IPS-20b (cell line): Measurements from ENCODE around the gene CDH13.

Experiments used
- H3K27ac ChIP-seq: one replicate; pipeline ENCODE4 v1.5.1; 2013; ENCODE audit warnings: low read length
- H3K27me3 ChIP-seq: 2 replicates; pipeline ENCODE4 v1.6.1; 2013; ENCODE audit warnings: mild to moderate bottlenecking, low read length, inconsistent platforms; ENCODE audit not compliant: insufficient read depth
- H3K36me3 ChIP-seq: 2 replicates; pipeline ENCODE4 v1.6.1; 2013; ENCODE audit warnings: low read depth, mild to moderate bottlenecking, inconsistent platforms, low read length, moderate library complexity; ENCODE audit not compliant: insufficient read depth
- H3K4me1 ChIP-seq: 2 replicates; pipeline ENCODE4 v1.6.1; 2013; ENCODE audit warnings: mild to moderate bottlenecking, control low read depth, inconsistent platforms, low read length, moderate library complexity; ENCODE audit not compliant: insufficient read depth
- H3K4me3 ChIP-seq: 2 replicates; pipeline ENCODE4 v1.5.1; 2013; ENCODE audit warnings: mild to moderate bottlenecking, low read length, inconsistent platforms
- H3K9ac ChIP-seq: 2 replicates; pipeline ENCODE4 v1.6.1; 2013; ENCODE audit warnings: low read depth, mild to moderate bottlenecking, inconsistent platforms, low read length, moderate library complexity
- H3K9me3 ChIP-seq: 2 replicates; pipeline ENCODE4 v1.6.1; 2013; ENCODE audit warnings: mild to moderate bottlenecking, low read depth, low read length, inconsistent platforms; ENCODE audit not compliant: insufficient read depth

CDH13 gene

GRCh38 chr16:83458612-83459011 is 831.8 kb downstream of the CDH13 start:
- no peaks in the 10 kb centered on the region for H3K36me3 ChIP-seq
- no peak overlapping the region for H3K4me3 ChIP-seq

DNA sequence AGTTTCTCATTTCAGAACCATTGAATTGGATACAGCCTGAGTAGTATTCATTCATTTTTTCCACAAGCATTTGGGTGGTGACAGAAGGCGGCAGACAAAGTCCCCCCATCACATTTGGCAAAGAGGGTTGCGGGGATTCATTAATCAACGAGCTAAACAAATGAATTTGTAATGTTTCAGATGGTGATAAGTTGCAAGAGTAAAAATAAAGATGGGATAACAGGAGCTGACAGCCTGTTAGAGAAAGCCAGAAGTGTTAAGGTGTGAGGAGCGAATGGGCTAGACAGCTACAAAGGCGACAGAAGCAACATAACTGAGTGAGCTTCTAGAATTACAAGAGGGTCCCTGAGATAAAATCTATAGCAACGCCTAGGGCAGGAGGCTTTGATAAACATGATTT is 838.2 kb downstream of the CDH13 start:
- Histone ChIP-seq H3K9me3 (no peaks in the 10 kb centered on the region), H3K27me3 (no peaks in the 10 kb centered on the region), H3K4me3 (no peak overlapping the region), H3K9ac (no peak overlapping the region), H3K4me1 (no peaks in the 10 kb centered on the region), H3K36me3 (no peaks in the 10 kb centered on the region), H3K27ac (no peak overlapping the region)

More at GRCh38 chr16:83458612-83459011, 831.8 kb downstream of the CDH13 start:
- Histone ChIP-seq H3K27me3 (no peaks in the 10 kb centered on the region), H3K9me3 (no peaks in the 10 kb centered on the region), H3K27ac (no peak overlapping the region), H3K4me1 (no peaks in the 10 kb centered on the region), H3K9ac (no peak overlapping the region)

DNA sequence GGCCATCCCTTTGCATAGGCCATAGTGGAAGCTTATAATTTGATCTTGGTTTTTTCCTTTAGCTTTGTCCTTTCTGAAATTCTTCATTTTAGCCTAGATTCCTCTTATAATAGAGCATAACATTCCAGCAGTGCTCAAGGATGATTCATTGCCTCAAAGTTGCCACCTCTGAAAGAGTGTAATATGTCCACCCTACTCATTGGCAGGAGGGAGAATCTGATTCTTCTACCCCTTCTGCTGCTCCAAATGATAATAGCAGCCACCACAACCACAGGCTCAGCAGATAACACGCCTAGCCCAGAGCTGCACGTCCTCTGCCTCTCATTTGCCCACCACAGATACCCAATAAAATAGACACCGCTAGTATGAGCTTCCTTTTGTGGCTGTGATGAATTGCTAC is 843.6 kb downstream of the CDH13 start:
- Histone ChIP-seq H3K27me3 (no peaks in the 10 kb centered on the region), H3K9me3 (no peaks in the 10 kb centered on the region)

GRCh38 chr16:83472776-83473501 is 846.2 kb downstream of the CDH13 start:
- Histone ChIP-seq H3K4me3 (no peak overlapping the region), H3K27me3 (no peaks in the 10 kb centered on the region), H3K9ac (no peak overlapping the region), H3K36me3 (no peaks in the 10 kb centered on the region), H3K4me1 (no peaks in the 10 kb centered on the region), H3K27ac (no peak overlapping the region), H3K9me3 (no peaks in the 10 kb centered on the region)

More for the DNA sequence above, 843.6 kb downstream of the CDH13 start:
- no peak overlapping the region for H3K4me3 ChIP-seq
- no peak overlapping the region for H3K27ac ChIP-seq
- H3K36me3 ChIP-seq = no peaks in the 10 kb centered on the region
- no peaks in the 10 kb centered on the region for H3K4me1 ChIP-seq
- no peak overlapping the region for H3K9ac ChIP-seq

- no peak overlapping the region for H3K9ac ChIP-seq
- no peaks in the 10 kb centered on the region for H3K27me3 ChIP-seq
- H3K9me3 ChIP-seq = no peaks in the 10 kb centered on the region
- no peak overlapping the region for H3K4me3 ChIP-seq
- H3K4me1 ChIP-seq = no peaks in the 10 kb centered on the region
- no peaks in the 10 kb centered on the region for H3K36me3 ChIP-seq
- no peak overlapping the region for H3K27ac ChIP-seq
Observed at GRCh38 chr16:83473926-83474650, 847.3 kb downstream of the CDH13 start.

DNA sequence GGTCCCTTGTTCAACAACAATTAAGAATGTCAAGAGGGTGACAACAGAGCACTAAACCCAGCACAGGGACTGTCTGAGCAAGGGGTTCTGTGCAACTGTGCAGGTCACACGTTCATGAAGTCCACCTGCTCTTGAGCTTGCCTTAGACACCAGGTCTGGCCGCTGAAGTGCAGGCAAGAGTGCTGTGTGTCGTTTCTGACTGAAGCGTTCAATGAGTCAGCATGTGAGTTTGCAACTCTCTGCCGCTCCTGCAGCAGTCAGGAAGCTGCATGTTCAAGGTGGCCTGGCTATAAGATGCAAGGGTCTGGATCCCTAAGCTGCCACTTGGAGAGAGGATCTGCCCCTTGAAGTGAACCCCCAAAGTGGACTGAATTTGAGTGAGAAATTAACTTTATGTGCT is 848.3 kb downstream of the CDH13 start:
- Histone ChIP-seq H3K9me3 (no peaks in the 10 kb centered on the region), H3K36me3 (no peaks in the 10 kb centered on the region), H3K9ac (no peak overlapping the region), H3K27ac (no peak overlapping the region), H3K27me3 (no peaks in the 10 kb centered on the region), H3K4me1 (no peaks in the 10 kb centered on the region), H3K4me3 (no peak overlapping the region)

DNA sequence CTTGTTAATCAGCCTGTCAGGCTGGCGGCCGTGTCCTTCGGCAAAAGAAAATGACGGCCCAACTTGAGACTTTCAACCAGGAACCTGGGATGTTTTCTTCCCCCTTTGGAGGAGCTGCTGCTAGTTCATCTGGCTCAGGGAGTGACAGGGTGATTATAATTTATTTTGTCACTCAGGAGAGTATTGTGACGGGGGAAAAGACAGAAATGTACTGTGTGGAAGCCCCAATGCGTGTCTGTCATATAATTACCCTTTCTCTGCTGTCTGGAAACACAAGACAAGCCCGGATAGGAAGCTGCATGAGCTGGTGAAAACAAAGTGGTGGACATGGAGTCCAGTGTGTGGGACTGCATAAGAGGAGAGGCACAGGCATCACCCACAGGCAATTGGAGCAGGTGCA is 854.8 kb downstream of the CDH13 start:
- Histone ChIP-seq H3K27me3 (no peaks in the 10 kb centered on the region), H3K4me1 (no peaks in the 10 kb centered on the region), H3K9me3 (no peaks in the 10 kb centered on the region), H3K36me3 (no peaks in the 10 kb centered on the region), H3K9ac (no peak overlapping the region), H3K27ac (no peak overlapping the region), H3K4me3 (no peak overlapping the region)

DNA sequence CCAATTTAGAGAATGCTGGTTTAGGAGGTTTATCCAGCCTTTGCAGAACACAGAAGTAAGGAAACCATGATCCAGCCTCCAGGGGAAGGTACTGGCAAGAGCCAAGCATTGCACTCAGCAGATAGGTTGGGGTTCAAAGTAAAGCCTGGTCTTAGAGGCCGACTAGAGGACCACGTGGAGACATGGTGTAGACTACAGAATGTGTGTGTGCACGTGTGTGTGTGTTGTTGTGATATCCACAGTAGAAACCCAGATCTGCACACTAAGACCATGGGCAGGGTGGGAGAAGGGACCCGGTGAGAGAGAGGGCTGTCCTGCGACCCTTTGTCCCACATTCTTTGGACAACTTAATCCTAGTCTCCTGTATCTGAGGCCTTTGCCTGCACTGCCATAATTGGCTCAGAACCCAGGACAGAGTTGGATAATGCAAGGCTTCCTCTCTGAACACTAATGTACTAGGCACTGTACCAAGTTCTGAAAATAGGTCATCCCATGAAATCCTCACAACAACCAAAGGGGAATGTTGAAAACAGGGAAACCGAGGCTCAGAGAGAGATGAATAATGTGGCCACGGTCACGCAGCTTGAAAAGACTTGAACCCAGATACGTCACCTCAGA is 855.9 kb downstream of the CDH13 start:
- no peaks in the 10 kb centered on the region for H3K27me3 ChIP-seq
- H3K27ac ChIP-seq = no peak overlapping the region
- H3K4me3 ChIP-seq = no peak overlapping the region
- no peaks in the 10 kb centered on the region for H3K36me3 ChIP-seq
- no peaks in the 10 kb centered on the region for H3K9me3 ChIP-seq
- H3K9ac ChIP-seq = no peak overlapping the region
- no peaks in the 10 kb centered on the region for H3K4me1 ChIP-seq

DNA sequence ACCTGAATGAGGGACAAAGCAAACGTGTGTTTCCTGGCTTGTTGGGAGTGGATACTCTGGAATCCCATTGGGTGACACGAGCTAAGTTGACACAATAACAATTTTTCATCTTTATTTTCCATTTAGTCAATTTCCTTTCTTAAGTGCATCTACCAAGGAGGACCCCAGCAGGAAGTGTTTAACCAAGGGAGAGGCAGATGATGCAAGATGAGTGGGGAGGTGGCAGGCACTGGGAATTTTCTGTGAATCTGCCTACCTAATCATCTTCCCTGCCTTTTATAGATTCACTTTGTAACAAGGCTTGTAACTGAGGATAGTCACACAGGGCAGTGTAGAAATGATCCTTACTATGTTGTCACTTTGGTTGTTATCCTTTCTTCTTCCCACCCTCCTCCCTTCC is 863.3 kb downstream of the CDH13 start:
- Histone ChIP-seq H3K36me3 (no peaks in the 10 kb centered on the region), H3K4me3 (no peak overlapping the region), H3K9ac (no peak overlapping the region), H3K27ac (no peak overlapping the region), H3K4me1 (no peaks in the 10 kb centered on the region), H3K27me3 (peaks cover 6% of the 10 kb centered on the region; the same call in 1 of the 2 replicates), H3K9me3 (no peaks in the 10 kb centered on the region)

DNA sequence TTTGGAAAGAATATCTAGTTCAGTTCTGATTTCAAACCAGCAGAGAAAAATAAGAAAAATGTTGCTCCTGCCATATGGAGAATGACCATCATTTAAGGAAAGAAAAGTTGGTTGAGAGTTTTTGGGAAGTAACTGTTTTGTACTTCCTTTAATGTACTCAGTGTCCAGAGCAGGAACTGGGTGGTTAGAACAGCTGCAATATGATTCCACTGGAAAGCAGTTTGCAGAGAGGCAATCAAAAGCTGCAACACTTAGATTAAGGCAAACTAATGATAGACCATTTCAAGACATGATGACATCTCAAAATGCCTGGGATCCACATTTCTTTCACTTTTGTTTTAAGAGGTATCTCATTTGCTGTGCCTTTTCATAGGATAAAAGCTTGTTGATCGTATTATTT is 867.7 kb downstream of the CDH13 start:
- no peak overlapping the region for H3K4me3 ChIP-seq
- peaks cover 6% of the 10 kb centered on the region; the same call in 1 of the 2 replicates for H3K27me3 ChIP-seq
- H3K9me3 ChIP-seq = no peaks in the 10 kb centered on the region
- H3K4me1 ChIP-seq = no peaks in the 10 kb centered on the region
- H3K27ac ChIP-seq = no peak overlapping the region
- H3K9ac ChIP-seq = no peak overlapping the region
- no peaks in the 10 kb centered on the region for H3K36me3 ChIP-seq

- Histone ChIP-seq H3K9me3 (no peaks in the 10 kb centered on the region), H3K9ac (no peak overlapping the region), H3K4me3 (no peak overlapping the region), H3K27ac (no peak overlapping the region), H3K27me3 (no peaks in the 10 kb centered on the region), H3K36me3 (no peaks in the 10 kb centered on the region), H3K4me1 (no peaks in the 10 kb centered on the region)
Observed at GRCh38 chr16:83501481-83501880, 874.7 kb downstream of the CDH13 start.

GRCh38 chr16:83508295-83508694 is 881.5 kb downstream of the CDH13 start:
- Histone ChIP-seq H3K9ac (no peak overlapping the region), H3K27ac (no peak overlapping the region), H3K9me3 (no peaks in the 10 kb centered on the region), H3K27me3 (no peaks in the 10 kb centered on the region), H3K4me3 (no peak overlapping the region), H3K4me1 (no peaks in the 10 kb centered on the region), H3K36me3 (no peaks in the 10 kb centered on the region)
